Mammary epithelial cell (primary cell): ENCODE measurements around the gene NSUN5.

Source experiments
- EZH2 ChIP-seq: IDR thresholded peaks from 2 replicates; pipeline ENCODE4 v1.6.1; 2012; ENCODE audit warnings: low read length, inconsistent platforms, borderline replicate concordance
- TF ChIP-seq, protein P1 (sequence below), 2 donors: IDR thresholded peaks in 1 of 2; conservative IDR thresholded peaks in 1 of 2; 2 replicates each; pipeline ENCODE4 v1.5.1; 2011 to 2012; ENCODE audit warnings: inconsistent platforms in 2 of 2, low read length in 2 of 2, mild to moderate bottlenecking in 2 of 2, control low read depth in 1 of 2, low read depth in 1 of 2; ENCODE audit not compliant: insufficient read depth in 1 of 2; ENCODE audit errors: extremely low read depth in 1 of 2

DNA sequence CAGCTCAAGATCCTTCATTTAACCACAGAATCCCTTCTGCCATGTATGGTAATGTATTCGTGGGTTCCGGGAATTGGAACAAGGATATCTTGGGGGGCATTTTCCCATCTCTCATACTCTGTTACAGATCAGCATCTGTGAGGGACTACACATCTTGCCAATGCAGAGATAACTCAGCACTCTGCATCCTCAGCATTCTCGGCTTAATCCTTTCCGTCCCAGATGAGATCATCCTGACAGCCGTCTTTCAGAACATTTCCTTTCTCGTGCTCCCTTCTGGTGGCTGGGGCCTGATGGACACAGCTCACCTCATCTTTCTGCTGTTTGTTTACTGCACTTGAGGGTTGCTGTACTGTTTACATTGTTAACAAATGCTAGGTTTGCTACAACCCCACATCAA is 44.6 kb upstream of the NSUN5 start:
- TF ChIP-seq, protein P1, sequence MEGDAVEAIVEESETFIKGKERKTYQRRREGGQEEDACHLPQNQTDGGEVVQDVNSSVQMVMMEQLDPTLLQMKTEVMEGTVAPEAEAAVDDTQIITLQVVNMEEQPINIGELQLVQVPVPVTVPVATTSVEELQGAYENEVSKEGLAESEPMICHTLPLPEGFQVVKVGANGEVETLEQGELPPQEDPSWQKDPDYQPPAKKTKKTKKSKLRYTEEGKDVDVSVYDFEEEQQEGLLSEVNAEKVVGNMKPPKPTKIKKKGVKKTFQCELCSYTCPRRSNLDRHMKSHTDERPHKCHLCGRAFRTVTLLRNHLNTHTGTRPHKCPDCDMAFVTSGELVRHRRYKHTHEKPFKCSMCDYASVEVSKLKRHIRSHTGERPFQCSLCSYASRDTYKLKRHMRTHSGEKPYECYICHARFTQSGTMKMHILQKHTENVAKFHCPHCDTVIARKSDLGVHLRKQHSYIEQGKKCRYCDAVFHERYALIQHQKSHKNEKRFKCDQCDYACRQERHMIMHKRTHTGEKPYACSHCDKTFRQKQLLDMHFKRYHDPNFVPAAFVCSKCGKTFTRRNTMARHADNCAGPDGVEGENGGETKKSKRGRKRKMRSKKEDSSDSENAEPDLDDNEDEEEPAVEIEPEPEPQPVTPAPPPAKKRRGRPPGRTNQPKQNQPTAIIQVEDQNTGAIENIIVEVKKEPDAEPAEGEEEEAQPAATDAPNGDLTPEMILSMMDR (conservative IDR thresholded peaks at IDR 0.05 in 1 of 2, IDR thresholded peaks at IDR 0.05 in 1 of 2; ENCODE audit: extremely low read depth in 1 of 2, insufficient read depth in 1 of 2, low read depth in 1 of 2, low read length in 2 of 2), result no peak
- no peak for TF ChIP-seq EZH2
